Measurements from ENCODE around the gene RFX6.

The RFX6 gene

DNA sequence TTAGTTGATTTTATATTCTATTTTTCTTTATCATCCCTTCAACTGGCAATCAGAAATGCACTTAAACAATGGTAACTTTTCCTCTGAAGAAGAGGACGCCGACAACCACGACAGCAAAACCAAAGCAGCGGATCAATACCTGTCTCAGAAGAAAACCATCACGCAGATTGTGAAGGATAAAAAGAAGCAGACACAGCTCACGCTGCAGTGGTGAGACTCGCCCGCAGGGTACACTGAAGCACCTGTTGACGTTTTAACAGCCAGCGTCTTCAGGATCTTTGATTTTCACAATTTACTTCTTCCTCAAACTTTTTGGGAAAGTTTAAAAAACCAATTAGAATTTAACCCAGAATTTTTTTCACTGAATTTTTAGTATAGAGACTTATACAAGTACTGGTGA, 701 bp downstream of the RFX6 start:
- Mint-ChIP-seq H3K4me1 (peaks cover 11% of the 10 kb centered on the region), H3K27me3 (peaks cover 38% of the 10 kb centered on the region)

DNA sequence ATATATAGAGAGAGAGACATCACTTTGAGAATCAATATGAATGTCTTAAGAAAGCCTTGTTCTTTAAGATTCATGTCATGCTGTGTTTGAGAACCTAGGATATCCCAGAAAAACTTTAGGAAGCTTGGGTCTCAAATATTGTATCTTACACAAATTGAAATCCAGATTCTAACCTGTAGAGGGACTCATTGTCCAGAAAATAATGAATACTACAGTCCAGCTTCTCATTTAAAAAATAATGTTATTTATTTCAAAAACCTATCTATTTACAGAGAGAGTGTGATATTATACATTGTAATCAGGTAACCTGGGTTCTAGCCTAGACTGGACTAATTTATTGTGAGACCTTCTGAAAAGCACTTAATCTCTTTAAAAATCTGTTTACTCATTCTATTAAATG, 4.2 kb downstream of the RFX6 start:
- H3K9me3 Mint-ChIP-seq, result no peaks in the 10 kb centered on the region
- ATAC-seq (no peak), DNase-seq (no peak)
- no peak overlapping the region for H3K27ac Mint-ChIP-seq
- H3K27me3 Mint-ChIP-seq, result peaks cover 18% of the 10 kb centered on the region
- H3K4me3 Mint-ChIP-seq, result no peak overlapping the region
- peaks cover 8% of the 10 kb centered on the region for H3K4me1 Mint-ChIP-seq

More for the DNA sequence above, 701 bp downstream of the RFX6 start:
- Mint-ChIP-seq H3K4me3 (no peak overlapping the region), H3K27ac (no peak overlapping the region), H3K9me3 (no peaks in the 10 kb centered on the region)
- ATAC-seq (no peak), DNase-seq (no peak)

- H3K27ac Mint-ChIP-seq, result no peak overlapping the region
- ATAC-seq, result no peak
- H3K4me3 Mint-ChIP-seq, result no peak overlapping the region
- no peaks in the 10 kb centered on the region for H3K9me3 Mint-ChIP-seq
- DNase-seq, result no peak
- peaks cover under 1% of the 10 kb centered on the region for H3K27me3 Mint-ChIP-seq
- no peaks in the 10 kb centered on the region for H3K4me1 Mint-ChIP-seq
Measured at GRCh38 chr6:116883005-116883404, 6.0 kb downstream of the RFX6 start.

- H3K27me3 Mint-ChIP-seq, result no peaks in the 10 kb centered on the region
- ATAC-seq (no peak), DNase-seq (no peak)
- no peaks in the 10 kb centered on the region for H3K9me3 Mint-ChIP-seq
- H3K4me1 Mint-ChIP-seq, result no peaks in the 10 kb centered on the region
- H3K4me3 Mint-ChIP-seq, result no peak overlapping the region
- no peak overlapping the region for H3K27ac Mint-ChIP-seq
Measured at GRCh38 chr6:116884530-116884929, 7.5 kb downstream of the RFX6 start.

DNA sequence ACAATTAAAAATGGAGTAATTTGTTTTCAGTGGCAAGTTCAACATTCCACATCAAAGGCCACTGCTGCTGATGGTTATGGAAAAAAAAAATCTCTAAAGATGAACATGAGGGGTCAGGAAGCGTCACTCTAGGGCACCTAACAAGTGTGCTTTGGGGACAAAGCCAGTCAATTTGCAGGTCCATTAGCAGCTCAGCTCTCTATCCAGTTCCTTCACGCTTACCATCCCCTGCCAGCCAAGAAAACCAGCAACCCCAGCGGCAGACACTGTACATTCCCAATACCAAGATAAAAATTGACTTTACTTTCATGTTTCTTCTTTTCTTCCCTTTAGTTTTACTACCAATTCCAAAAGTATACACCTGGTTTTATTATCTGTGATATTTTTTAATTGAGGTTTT, 10.1 kb downstream of the RFX6 start:
- Mint-ChIP-seq H3K4me3 (no peak overlapping the region), H3K27ac (no peak overlapping the region), H3K9me3 (no peaks in the 10 kb centered on the region), H3K27me3 (no peaks in the 10 kb centered on the region), H3K4me1 (no peaks in the 10 kb centered on the region)
- no peak for ATAC-seq
- DNase-seq, result no peak

DNA sequence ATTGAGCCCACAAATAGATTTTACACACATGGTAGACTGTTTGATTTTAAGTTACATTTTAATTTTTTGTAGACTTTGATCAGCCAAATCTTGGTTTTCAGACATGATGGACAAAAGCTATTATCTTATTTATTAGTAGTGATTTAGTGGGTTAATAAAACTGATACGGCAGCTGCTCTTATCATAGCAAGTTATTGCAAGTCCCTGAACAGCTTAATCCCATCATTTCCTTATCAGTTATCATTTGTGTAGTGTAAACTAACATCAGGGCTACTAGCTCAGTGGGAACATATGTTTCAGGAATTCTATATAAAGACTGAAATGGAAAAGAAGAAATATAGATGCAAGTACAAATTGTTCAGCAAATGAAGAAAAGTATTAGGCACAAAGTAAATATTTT, 10.9 kb downstream of the RFX6 start:
- no peaks in the 10 kb centered on the region for H3K27me3 Mint-ChIP-seq
- H3K27ac Mint-ChIP-seq, result no peak overlapping the region
- no peak for DNase-seq
- H3K4me3 Mint-ChIP-seq, result no peak overlapping the region
- no peaks in the 10 kb centered on the region for H3K9me3 Mint-ChIP-seq
- ATAC-seq, result no peak
- no peaks in the 10 kb centered on the region for H3K4me1 Mint-ChIP-seq

DNA sequence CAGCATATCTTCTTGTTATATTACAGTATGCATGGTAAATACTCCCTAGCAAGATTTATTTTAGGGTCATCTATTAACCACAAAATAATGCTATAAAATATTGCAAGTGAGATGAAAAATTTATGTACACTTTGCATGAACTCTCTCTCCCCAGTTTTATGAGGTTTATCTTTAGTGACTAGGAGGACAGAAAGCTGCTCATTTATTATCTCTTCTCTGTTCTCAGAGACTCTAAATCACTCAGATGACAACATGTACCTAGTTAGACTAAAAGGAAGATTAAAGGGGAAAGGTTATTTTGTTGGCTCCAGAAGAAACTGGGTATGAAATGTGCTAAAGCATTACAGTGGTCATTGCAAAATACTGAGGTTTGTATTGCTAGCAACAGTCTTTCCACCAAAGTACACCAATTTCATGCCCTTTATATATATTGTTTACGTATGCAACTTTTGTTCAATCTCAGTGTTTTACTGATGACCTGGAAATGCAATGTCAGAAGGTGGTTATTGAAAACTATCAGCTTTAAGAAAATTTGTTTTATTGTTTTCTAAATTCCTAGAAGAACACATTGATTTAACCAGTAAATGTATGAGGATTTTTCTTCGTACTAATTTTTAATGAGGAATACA, 11.8 kb downstream of the RFX6 start:
- H3K27ac Mint-ChIP-seq, result no peak overlapping the region
- ATAC-seq (no peak), DNase-seq (no peak)
- no peaks in the 10 kb centered on the region for H3K4me1 Mint-ChIP-seq
- H3K9me3 Mint-ChIP-seq, result no peaks in the 10 kb centered on the region
- H3K4me3 Mint-ChIP-seq, result no peak overlapping the region
- no peaks in the 10 kb centered on the region for H3K27me3 Mint-ChIP-seq

- no peaks in the 10 kb centered on the region for H3K27me3 Mint-ChIP-seq
- H3K27ac Mint-ChIP-seq, result no peak overlapping the region
- no peaks in the 10 kb centered on the region for H3K4me1 Mint-ChIP-seq
- no peak overlapping the region for H3K4me3 Mint-ChIP-seq
- no peaks in the 10 kb centered on the region for H3K9me3 Mint-ChIP-seq
- no peak for DNase-seq
- no peak for ATAC-seq
Measured at GRCh38 chr6:116894669-116895068, 17.6 kb downstream of the RFX6 start.

DNA sequence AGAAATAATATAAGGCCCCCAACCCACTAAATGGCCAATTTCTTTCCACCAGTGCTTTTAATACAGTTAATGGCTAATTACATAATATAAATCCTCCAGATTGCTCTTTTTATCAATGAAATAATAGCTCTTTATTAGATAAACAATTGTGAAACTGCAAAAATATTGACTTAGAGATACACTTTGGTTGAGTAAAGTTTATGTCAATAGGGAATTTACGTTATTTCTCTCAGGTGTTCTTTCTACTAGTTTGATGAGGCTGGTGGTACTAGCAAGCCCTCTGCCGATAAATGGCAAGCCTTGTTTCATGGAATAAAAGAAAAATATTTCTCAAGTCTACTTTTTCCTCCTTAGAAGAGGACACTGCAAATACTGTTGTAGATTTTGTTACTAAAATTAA, 18.9 kb downstream of the RFX6 start:
- ATAC-seq (no peak), DNase-seq (no peak)
- Mint-ChIP-seq H3K9me3 (no peaks in the 10 kb centered on the region), H3K4me3 (no peak overlapping the region), H3K4me1 (no peaks in the 10 kb centered on the region), H3K27me3 (no peaks in the 10 kb centered on the region), H3K27ac (no peak overlapping the region)

DNA sequence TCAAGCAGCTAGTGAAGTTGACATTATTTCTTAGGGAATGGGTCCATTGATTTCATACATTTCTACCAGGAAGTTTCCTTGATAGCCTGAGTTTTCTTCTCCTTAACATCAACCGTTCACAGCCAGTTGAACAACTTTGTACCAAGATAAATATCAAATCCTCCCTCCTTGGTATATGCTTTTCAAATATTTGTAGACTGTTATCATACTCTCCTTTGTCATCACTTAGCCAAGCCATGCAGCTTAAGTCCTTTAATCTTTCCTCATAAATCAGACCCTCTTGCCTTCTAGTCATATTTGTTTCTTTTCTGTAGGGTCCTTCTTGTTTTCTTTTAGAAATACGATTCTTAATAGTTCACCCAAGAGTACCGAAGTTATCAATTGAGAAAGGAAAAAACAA, 25.6 kb downstream of the RFX6 start:
- ATAC-seq (no peak), DNase-seq (no peak)
- peaks cover 0 to 5% of the 10 kb centered on the region in 2 donors for H3K9me3 Mint-ChIP-seq
- H3K27me3 Mint-ChIP-seq, result no peaks in the 10 kb centered on the region
- H3K4me3 Mint-ChIP-seq, result no peak overlapping the region
- no peak overlapping the region for H3K27ac Mint-ChIP-seq
- no peaks in the 10 kb centered on the region for H3K4me1 Mint-ChIP-seq

DNA sequence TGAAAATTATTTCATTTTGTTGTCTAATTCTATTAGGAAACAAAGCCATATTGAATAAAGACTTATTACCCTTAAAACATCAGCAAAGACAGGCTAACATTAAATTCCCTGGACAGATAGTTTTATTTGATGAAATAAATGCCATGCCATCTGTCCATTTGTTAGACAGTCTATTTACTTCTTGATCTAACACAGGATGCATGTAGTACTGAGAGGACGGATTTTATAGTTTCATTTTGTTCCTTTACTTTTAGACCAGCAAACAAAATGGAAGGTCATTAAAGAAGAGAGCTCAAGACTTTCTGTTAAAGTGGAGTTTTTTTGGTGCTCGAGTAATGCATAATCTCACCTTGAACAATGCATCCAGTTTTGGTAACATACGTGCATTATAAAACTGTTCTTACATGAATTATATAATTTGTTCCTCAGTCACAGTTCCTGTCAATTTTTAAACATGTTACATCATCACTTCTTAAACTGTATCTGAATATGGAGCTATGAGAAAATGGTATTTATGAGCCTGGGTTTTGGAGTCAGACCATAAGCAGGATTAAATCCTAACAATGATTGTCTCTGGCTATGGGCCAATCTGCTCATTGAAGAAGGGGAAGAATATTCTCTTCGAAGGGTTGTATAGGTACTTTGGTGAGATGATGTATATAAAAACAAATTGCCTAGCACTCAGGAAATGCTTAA, 46.0 kb downstream of the RFX6 start:
- Mint-ChIP-seq H3K27me3 (no peaks in the 10 kb centered on the region), H3K27ac (no peak overlapping the region), H3K4me3 (no peak overlapping the region), H3K4me1 (no peaks in the 10 kb centered on the region), H3K9me3 (no peaks in the 10 kb centered on the region)
- ATAC-seq (no peak), DNase-seq (no peak)

GRCh38 chr6:116924245-116924644, 47.2 kb downstream of the RFX6 start:
- ATAC-seq (no peak), DNase-seq (no peak)
- no peak overlapping the region for H3K27ac Mint-ChIP-seq
- no peak overlapping the region for H3K4me3 Mint-ChIP-seq
- H3K4me1 Mint-ChIP-seq, result no peaks in the 10 kb centered on the region
- H3K27me3 Mint-ChIP-seq, result no peaks in the 10 kb centered on the region
- no peaks in the 10 kb centered on the region for H3K9me3 Mint-ChIP-seq

GRCh38 chr6:116925088-116925794, 48.2 kb downstream of the RFX6 start:
- Mint-ChIP-seq H3K4me3 (no peak overlapping the region), H3K27ac (no peak overlapping the region), H3K9me3 (no peaks in the 10 kb centered on the region), H3K4me1 (no peaks in the 10 kb centered on the region), H3K27me3 (no peaks in the 10 kb centered on the region)
- no peak for ATAC-seq
- no peak for DNase-seq

GRCh38 chr6:116928677-116929076, 51.6 kb downstream of the RFX6 start:
- H3K4me1 Mint-ChIP-seq, result no peaks in the 10 kb centered on the region
- H3K9me3 Mint-ChIP-seq, result no peaks in the 10 kb centered on the region
- ATAC-seq (no peak), DNase-seq (no peak)
- no peaks in the 10 kb centered on the region for H3K27me3 Mint-ChIP-seq
- H3K27ac Mint-ChIP-seq, result no peak overlapping the region
- H3K4me3 Mint-ChIP-seq, result no peak overlapping the region

- Mint-ChIP-seq H3K4me1 (no peaks in the 10 kb centered on the region), H3K4me3 (no peak overlapping the region), H3K27ac (no peak overlapping the region), H3K9me3 (no peaks in the 10 kb centered on the region), H3K27me3 (no peaks in the 10 kb centered on the region)
- no peak for DNase-seq
- ATAC-seq, result no peak
Measured at GRCh38 chr6:116929825-116930224, 52.8 kb downstream of the RFX6 start.

- H3K27ac Mint-ChIP-seq, result no peak overlapping the region
- ATAC-seq (no peak), DNase-seq (no peak)
- H3K4me1 Mint-ChIP-seq, result no peaks in the 10 kb centered on the region
- no peak overlapping the region for H3K4me3 Mint-ChIP-seq
- H3K27me3 Mint-ChIP-seq, result no peaks in the 10 kb centered on the region
- H3K9me3 Mint-ChIP-seq, result no peaks in the 10 kb centered on the region
Measured at GRCh38 chr6:116931456-116931855, 54.4 kb downstream of the RFX6 start.

All from stimulated activated naive CD8-positive, alpha-beta T cell treated with anti-CD3 and anti-CD28 coated beads, Interleukin-15, amount 100 ng/mL, for 72 hours (primary cell).